BE2C (cell line): ENCODE measurements around the gene PLXND1.

ENCODE experiments used
- DNase-seq: peaks from one replicate; pipeline ENCODE4 v3.0.0-alpha.2; 2020
- H3K27me3 ChIP-seq: fragments of 250-450 bp; sonication (Bioruptor Pico); 2 replicates; pipeline ENCODE4 v1.5.1; 2020; ENCODE audit warnings: mild to moderate bottlenecking
- H3K36me3 ChIP-seq: fragments of 250-450 bp; sonication (Bioruptor Pico); 2 replicates; pipeline ENCODE4 v1.5.1; 2020; ENCODE audit warnings: mild to moderate bottlenecking
- H3K4me1 ChIP-seq: fragments of 250-450 bp; sonication (Bioruptor Pico); 2 replicates; pipeline ENCODE4 v1.5.1; 2020
- H3K4me3 ChIP-seq: 2 replicates; pipeline ENCODE4 v1.5.1; 2011; ENCODE audit warnings: low read depth, low read length
- H3K9me3 ChIP-seq: fragments of 250-450 bp; sonication (Bioruptor Pico); 2 replicates; pipeline ENCODE4 v1.5.1; 2020
- CTCF ChIP-seq: IDR thresholded peaks from 2 replicates; pipeline ENCODE4 v1.5.1; 2012; ENCODE audit warnings: mild to moderate bottlenecking, low read depth, low read length

PLXND1 gene

GRCh38 chr3:129563332-129563731 lies 43.1 kb downstream of the PLXND1 start:
- TF ChIP-seq CTCF, result no peak
- no peaks in the 10 kb centered on the region for H3K9me3 ChIP-seq
- no peak for DNase-seq
- H3K36me3 ChIP-seq, result peaks cover 7% of the 10 kb centered on the region
- H3K4me1 ChIP-seq, result peaks cover 38% of the 10 kb centered on the region
- H3K27me3 ChIP-seq, result no peaks in the 10 kb centered on the region
- no peak overlapping the region for H3K4me3 ChIP-seq

- DNase-seq, result no peak
- no peak for TF ChIP-seq CTCF
- H3K9me3 ChIP-seq, result no peaks in the 10 kb centered on the region
Measured at GRCh38 chr3:129562803-129563202, 43.7 kb downstream of the PLXND1 start.

GRCh38 chr3:129561619-129562248 lies 44.7 kb downstream of the PLXND1 start:
- peak; percentile 5 for DNase-seq
- peak overlapping the region; percentile 51; the same call in 1 of the 2 replicates for H3K4me3 ChIP-seq
- peaks cover 46% of the 10 kb centered on the region for H3K4me1 ChIP-seq
- peaks cover 10% of the 10 kb centered on the region for H3K36me3 ChIP-seq
- H3K27me3 ChIP-seq, result no peaks in the 10 kb centered on the region
- no peak for TF ChIP-seq CTCF
- no peaks in the 10 kb centered on the region for H3K9me3 ChIP-seq

More at GRCh38 chr3:129562803-129563202, 43.7 kb downstream of the PLXND1 start:
- Histone ChIP-seq H3K36me3 (peaks cover 10% of the 10 kb centered on the region), H3K4me3 (no peak overlapping the region), H3K4me1 (peaks cover 43% of the 10 kb centered on the region), H3K27me3 (no peaks in the 10 kb centered on the region)

- no peaks in the 10 kb centered on the region for H3K9me3 ChIP-seq
- TF ChIP-seq CTCF, result no peak
- H3K4me1 ChIP-seq, result peaks cover 46% of the 10 kb centered on the region
- H3K4me3 ChIP-seq, result peak overlapping the region; percentile 51
- peaks cover 15% of the 10 kb centered on the region for H3K36me3 ChIP-seq
- peak; percentile 90 for DNase-seq
- no peaks in the 10 kb centered on the region for H3K27me3 ChIP-seq
Measured at GRCh38 chr3:129560911-129561594, 45.4 kb downstream of the PLXND1 start.

GRCh38 chr3:129560269-129560787 lies 46.1 kb downstream of the PLXND1 start:
- peak overlapping the region; percentile 51 for H3K4me3 ChIP-seq
- TF ChIP-seq CTCF, result no peak
- peaks cover 15% of the 10 kb centered on the region for H3K36me3 ChIP-seq
- no peaks in the 10 kb centered on the region for H3K27me3 ChIP-seq
- no peaks in the 10 kb centered on the region for H3K9me3 ChIP-seq
- peak; percentile 86 for DNase-seq
- peaks cover 50% of the 10 kb centered on the region for H3K4me1 ChIP-seq
